CD4-positive, alpha-beta T cell (primary cell): Measurements from ENCODE around the gene CAPS2. TPM values are rescaled to one million over a fixed set of nuclear protein-coding genes. Genes with fewer than 3 reads are reported as not detected.

Source experiments
- ATAC-seq: fragments of 200-7000 bp; cut with Tn5 transposase; one replicate; pipeline ENCODE4 v1.10.0; 2022; ENCODE audit warnings: mild to moderate bottlenecking; ENCODE audit not compliant: poor library complexity
- CTCF ChIA-PET: fragments of 350-600 bp; sonication (Branson Sonifier 250); formaldehyde crosslinking; loops from one replicate; lab custom pipeline; 2021; ENCODE audit warnings: antibody characterized with exemption, inconsistent platforms; lab: Charles Lee
- POLR2A ChIA-PET: fragments of 350-600 bp; sonication (Branson Sonifier 250); formaldehyde crosslinking; loops from one replicate; lab custom pipeline; 2021; ENCODE audit warnings: antibody characterized with exemption, inconsistent platforms; lab: Charles Lee
- DNase-seq, 14 experiments: peaks; one replicate each; pipeline ENCODE4 v3.0.0-alpha.2; 2013 to 2020; ENCODE audit warnings: mixed read lengths in 2 of 14
- H3K27ac ChIP-seq, 2 donors: one replicate each; pipeline versions ENCODE4 v1.5.1 to v1.7.0; 2013; ENCODE audit warnings: low read length in 2 of 2, low read depth in 1 of 2, mild to moderate bottlenecking in 1 of 2
- H3K27me3 ChIP-seq, 2 experiments: 1 replicate in 1 of 2; 2 replicates in 1 of 2; pipeline versions ENCODE4 v1.6.1 to v1.7.0; 2013; ENCODE audit warnings: low read length in 2 of 2, control low read depth in 1 of 2, mild to moderate bottlenecking in 1 of 2, moderate library complexity in 1 of 2; ENCODE audit not compliant: insufficient read depth in 2 of 2, control insufficient read depth in 1 of 2
- H3K36me3 ChIP-seq: one replicate; pipeline ENCODE4 v1.6.1; 2013; ENCODE audit warnings: low read length, control low read depth; ENCODE audit not compliant: insufficient read depth
- H3K4me1 ChIP-seq: one replicate; pipeline ENCODE4 v1.6.1; 2013; ENCODE audit warnings: low read length, control low read depth; ENCODE audit not compliant: insufficient read depth
- H3K4me3 ChIP-seq: one replicate; pipeline ENCODE4 v1.5.1; 2013; ENCODE audit warnings: mild to moderate bottlenecking, low read length, moderate library complexity
- H3K9me3 ChIP-seq, 2 experiments: 1 replicate in 1 of 2; 2 replicates in 1 of 2; pipeline versions ENCODE4 v1.6.1 to v1.7.0; 2013; ENCODE audit warnings: low read length in 2 of 2, mild to moderate bottlenecking in 2 of 2, control low read depth in 1 of 2, moderate library complexity in 1 of 2; ENCODE audit not compliant: control insufficient read depth in 1 of 2, insufficient read depth in 1 of 2
- H3K27ac Mint-ChIP-seq: one replicate; pipeline ENCODE4 v1.8.0; 2020; ENCODE audit warnings: mixed read lengths
- H3K27me3 Mint-ChIP-seq: one replicate; pipeline ENCODE4 v1.8.0; 2021; ENCODE audit warnings: mixed read lengths
- H3K36me3 Mint-ChIP-seq: one replicate; pipeline ENCODE4 v1.8.0; 2021; ENCODE audit warnings: low read depth, mixed read lengths
- H3K4me1 Mint-ChIP-seq: one replicate; pipeline ENCODE4 v1.8.0; 2021; ENCODE audit warnings: low read depth, mixed read lengths
- H3K4me3 Mint-ChIP-seq: one replicate; pipeline ENCODE4 v1.8.0; 2020; ENCODE audit warnings: mild to moderate bottlenecking, mixed read lengths
- H3K9me3 Mint-ChIP-seq: one replicate; pipeline ENCODE4 v1.8.0; 2020; ENCODE audit warnings: mixed read lengths
- CTCF ChIP-seq: fragments of 200-600 bp; IDR thresholded peaks from one replicate; pipeline ENCODE4 v1.8.0; 2022; ENCODE audit warnings: antibody characterized with exemption, mild to moderate bottlenecking
- intact Hi-C, 2 experiments: fragments of 100-400 bp; cut with DNase I in 1 of 2; cut with micrococcal nuclease in 1 of 2; formaldehyde crosslinking; loops; one replicate each; pipeline versions ENCODE4 v1.15.1 to v1.9.0; 2023 to 2025; cut with DNase I, micrococcal nuclease
- total RNA-seq, 174 experiments: library from RNA in 2 of 174; stranded (reverse) in 2 of 174; gene quantifications; one replicate each; pipeline ENCODE4 v1.2.3 and lab custom pipeline; 2021 to 2026

The CAPS2 gene
- total RNA-seq, 2 experiments from 2014 or later = 1.3 to 1.9 TPM

GRCh38 chr12:75260316-75260715 lies 69.8 kb downstream of the CAPS2 start:
- H3K9me3 ChIP-seq = no peaks in the 10 kb centered on the region
- H3K4me1 ChIP-seq = no peaks in the 10 kb centered on the region
- ChIA-PET CTCF (no interaction called here), POLR2A (no interaction called here)
- H3K36me3 Mint-ChIP-seq = no peaks in the 10 kb centered on the region
- intact Hi-C loops = no loop called here
- H3K27me3 ChIP-seq = no peaks in the 10 kb centered on the region
- no peaks in the 10 kb centered on the region for H3K9me3 Mint-ChIP-seq
- DNase-seq (peak in 1 of 14 experiments; percentile 3), ATAC-seq (no peak)
- H3K27ac ChIP-seq = no peak overlapping the region
- no peak overlapping the region for H3K4me3 ChIP-seq
- no peak overlapping the region for H3K4me3 Mint-ChIP-seq
- H3K36me3 ChIP-seq = no peaks in the 10 kb centered on the region
- TF ChIP-seq CTCF = no peak
- H3K27ac Mint-ChIP-seq = no peak overlapping the region
- peaks cover 20% of the 10 kb centered on the region for H3K4me1 Mint-ChIP-seq
- H3K27me3 Mint-ChIP-seq = no peaks in the 10 kb centered on the region

GRCh38 chr12:75259143-75259542 lies 71.0 kb downstream of the CAPS2 start:
- DNase-seq = no peak
- Mint-ChIP-seq H3K4me3 (no peak overlapping the region), H3K9me3 (no peaks in the 10 kb centered on the region), H3K27me3 (no peaks in the 10 kb centered on the region), H3K27ac (no peak overlapping the region), H3K36me3 (no peaks in the 10 kb centered on the region), H3K4me1 (peaks cover 20% of the 10 kb centered on the region)
- H3K4me1 ChIP-seq = no peaks in the 10 kb centered on the region
- TF ChIP-seq CTCF = no peak
- H3K9me3 ChIP-seq = no peaks in the 10 kb centered on the region
- no peak overlapping the region for H3K27ac ChIP-seq
- ChIA-PET POLR2A (no interaction called here), CTCF (no interaction called here)
- no peaks in the 10 kb centered on the region for H3K27me3 ChIP-seq
- no peaks in the 10 kb centered on the region for H3K36me3 ChIP-seq
- intact Hi-C loops = no loop called here
- ATAC-seq = no peak
- H3K4me3 ChIP-seq = no peak overlapping the region

- ChIA-PET POLR2A (interaction anchor here (0.5 kb wide), 1 partner anchor 1124 kb away, joined by 3 read pairs; no protein-coding TSS in a partner anchor), CTCF (no interaction called here)
- no peaks in the 10 kb centered on the region for H3K27me3 ChIP-seq
- H3K4me3 ChIP-seq = no peak overlapping the region
- H3K4me1 ChIP-seq = no peaks in the 10 kb centered on the region
- intact Hi-C loops = no loop called here
- Mint-ChIP-seq H3K36me3 (no peaks in the 10 kb centered on the region), H3K27ac (no peak overlapping the region), H3K9me3 (no peaks in the 10 kb centered on the region), H3K27me3 (no peaks in the 10 kb centered on the region), H3K4me3 (no peak overlapping the region), H3K4me1 (peaks cover 20% of the 10 kb centered on the region)
- no peak overlapping the region for H3K27ac ChIP-seq
- DNase-seq (peak in 3 of 14 experiments; percentile 35 to 49 (median 39)), ATAC-seq (peak; percentile 43)
- no peaks in the 10 kb centered on the region for H3K9me3 ChIP-seq
- TF ChIP-seq CTCF = no peak
- no peaks in the 10 kb centered on the region for H3K36me3 ChIP-seq
Observed at GRCh38 chr12:75257510-75257909, 72.6 kb downstream of the CAPS2 start.
